Pancreas (tissue), 10 donors: ENCODE data around the gene GNPTG. TPM values are rescaled to one million over a fixed set of nuclear protein-coding genes. Genes with fewer than 3 reads are reported as not detected.

Source experiments
- ATAC-seq, 4 donors: fragments of 200-7000 bp; cut with Tn5 transposase; one replicate each; pipeline versions ENCODE4 v1.8.0 to v1.9.1; 2020; ENCODE audit warnings: mild to moderate bottlenecking in 4 of 4, moderate library complexity in 4 of 4
- DNase-seq, 6 donors: peaks; one replicate each; pipeline ENCODE4 v3.0.0-alpha.2; 2020
- FAIRE-seq: peaks from 2 replicates; lab custom pipeline; 2012; peaks lifted over from hg19 to GRCh38; lab: Jason Lieb, UNC
- H3K27ac ChIP-seq, 4 donors: fragments of 200-600 bp; sonication (generic); 1 replicate in 3 of 4; 2 replicates in 1 of 4; pipeline versions ENCODE4 v1.5.0 to v1.8.0; 2020
- H3K27me3 ChIP-seq, 4 donors: fragments of 200-600 bp; one replicate each; pipeline ENCODE4 v1.8.0; 2021
- H3K36me3 ChIP-seq, 3 donors: fragments of 200-600 bp; sonication (generic) in 1 of 3; one replicate each; pipeline versions ENCODE4 v1.5.0 to v1.8.0; 2020 to 2021
- H3K4me1 ChIP-seq, 3 donors: fragments of 200-600 bp; one replicate each; pipeline ENCODE4 v1.8.0; 2021
- H3K4me3 ChIP-seq, 4 donors: fragments of 200-600 bp; sonication (generic) in 2 of 4; one replicate each; pipeline versions ENCODE4 v1.5.0 to v1.8.0; 2020 to 2021
- H3K9me3 ChIP-seq, 4 donors: fragments of 200-600 bp; one replicate each; pipeline ENCODE4 v1.8.0; 2021
- WGBS, 2 donors: extraction: QIAGEN DNeasy Blood & Tissue Kit; methylation state at CpG; one replicate each; pipeline ENCODE4 v1.1.7; 2013; 5-methylcytosine and 5-hydroxymethylcytosine counted together
- intact Hi-C, 3 donors: fragments of 100-400 bp; cut with DNase I; formaldehyde crosslinking; loops; one replicate each; pipeline versions ENCODE4 v1.11.1 to v1.14.2; 2022
- polyA plus RNA-seq, 2 donors: library from polyadenylated mRNA; stranded (reverse); fragments of 200-250 nt; gene quantifications; one replicate each; pipeline ENCODE4 v1.2.3, GENCODE V29; 2013
- total RNA-seq, 6 donors: library from RNA; stranded (reverse); fragmentation: NEBNext Ultra II Directional in 4 of 6; extraction: Animal tissue kit (Norgen Biotek cat#: 25700) in 4 of 6; gene quantifications; one replicate each; pipeline versions ENCODE4 v1.2.1 to v1.2.4, GENCODE V29; 2021 to 2023
- TF ChIP-seq, protein P1 (sequence below), 4 donors: fragments of 200-600 bp; sonication (generic) in 3 of 4; IDR thresholded peaks; one replicate each; pipeline versions ENCODE4 v1.5.0 to v1.8.0; 2021; ENCODE audit warnings: antibody characterized with exemption in 4 of 4
- donor health status: healthy with polysubstance abuse.
- donor health status: DM: no; HTN: no; CAD: no; lungs with moderate emphysema.
- donor health status: DM: no; HTN: no; CAD: no.
- donor health status: control.
- donor health status: control.
- donor health status: Bipolar disorder and iron deficiency.
- donor health status: DM: yes; HTN: yes; CAD: no.
- donor health status: DM: no; HTN: no; CAD: no.
- donor health status: DM: no; HTN: no; CAD: no.
- donor health status: DM: yes; HTN: yes; CAD: no.

Gene GNPTG
- total and polyA plus RNA-seq, 8 donors: 28.0 to 75.3 (median 40.9) TPM

- Histone ChIP-seq H3K27me3 (no peaks in the 10 kb centered on the region), H3K36me3 (peaks cover 0 to 4% (median 0%) of the 10 kb centered on the region in 3 donors), H3K27ac (no peak overlapping the region), H3K9me3 (no peaks in the 10 kb centered on the region), H3K4me1 (peaks cover 0 to 7% (median 0%) of the 10 kb centered on the region in 3 donors), H3K4me3 (no peak overlapping the region)
- ATAC-seq (no peak), DNase-seq (no peak), FAIRE-seq (no peak)
- 92 to 93% methylated on average over 24 of the region's 24 CpGs for WGBS, 2 donors
- intact Hi-C loops: no loop called here
- TF ChIP-seq, protein P1, sequence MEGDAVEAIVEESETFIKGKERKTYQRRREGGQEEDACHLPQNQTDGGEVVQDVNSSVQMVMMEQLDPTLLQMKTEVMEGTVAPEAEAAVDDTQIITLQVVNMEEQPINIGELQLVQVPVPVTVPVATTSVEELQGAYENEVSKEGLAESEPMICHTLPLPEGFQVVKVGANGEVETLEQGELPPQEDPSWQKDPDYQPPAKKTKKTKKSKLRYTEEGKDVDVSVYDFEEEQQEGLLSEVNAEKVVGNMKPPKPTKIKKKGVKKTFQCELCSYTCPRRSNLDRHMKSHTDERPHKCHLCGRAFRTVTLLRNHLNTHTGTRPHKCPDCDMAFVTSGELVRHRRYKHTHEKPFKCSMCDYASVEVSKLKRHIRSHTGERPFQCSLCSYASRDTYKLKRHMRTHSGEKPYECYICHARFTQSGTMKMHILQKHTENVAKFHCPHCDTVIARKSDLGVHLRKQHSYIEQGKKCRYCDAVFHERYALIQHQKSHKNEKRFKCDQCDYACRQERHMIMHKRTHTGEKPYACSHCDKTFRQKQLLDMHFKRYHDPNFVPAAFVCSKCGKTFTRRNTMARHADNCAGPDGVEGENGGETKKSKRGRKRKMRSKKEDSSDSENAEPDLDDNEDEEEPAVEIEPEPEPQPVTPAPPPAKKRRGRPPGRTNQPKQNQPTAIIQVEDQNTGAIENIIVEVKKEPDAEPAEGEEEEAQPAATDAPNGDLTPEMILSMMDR (IDR thresholded peaks at IDR 0.05): no peak
These were observed 23.5 kb downstream of the GNPTG start for GRCh38 chr16:1375298-1375640.

DNA sequence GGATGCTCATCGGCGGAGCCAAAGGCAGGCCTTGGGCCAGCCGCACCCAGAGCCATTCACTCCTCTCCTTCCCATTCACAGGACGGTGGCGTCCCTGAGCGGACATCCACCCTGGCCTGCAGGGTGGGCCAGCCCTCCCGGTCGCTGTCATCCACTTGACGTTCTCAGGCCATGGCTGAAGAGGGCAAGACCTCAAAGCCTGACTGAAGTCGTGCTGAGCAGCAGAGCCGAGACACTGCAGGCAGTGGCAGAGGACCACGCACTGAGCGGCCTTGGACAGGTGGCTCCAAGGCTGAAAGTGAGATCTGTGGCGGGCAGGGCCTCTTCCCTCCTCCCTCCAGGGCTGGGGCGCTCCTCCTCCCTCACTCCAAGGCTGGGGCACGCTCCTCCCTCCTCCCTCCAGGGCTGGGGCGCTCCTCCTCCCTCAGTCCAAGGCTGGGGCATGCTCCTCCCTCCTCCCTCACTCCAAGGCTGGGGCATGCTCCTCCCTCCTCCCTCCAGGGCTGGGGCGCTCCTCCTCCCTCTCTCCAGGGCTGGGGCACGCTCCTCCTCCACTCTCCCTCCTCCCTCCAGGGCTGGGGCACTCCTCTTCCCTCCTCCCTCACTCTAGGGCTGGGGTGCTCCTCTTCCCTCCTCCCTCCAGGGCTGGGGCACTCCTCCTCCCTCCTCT lies 24.1 kb downstream of the GNPTG start:
- Histone ChIP-seq H3K27ac (no peak overlapping the region), H3K9me3 (no peaks in the 10 kb centered on the region), H3K27me3 (no peaks in the 10 kb centered on the region), H3K4me3 (no peak overlapping the region), H3K4me1 (peaks cover 0 to 7% (median 0%) of the 10 kb centered on the region in 3 donors), H3K36me3 (peaks cover 0 to 4% (median 0%) of the 10 kb centered on the region in 3 donors)
- no peak for DNase-seq
- 90% methylated on average over 18 to 19 of the region's 19 CpGs for WGBS, 2 donors
- TF ChIP-seq, protein P1 (IDR thresholded peaks at IDR 0.05): no peak
- FAIRE-seq: no peak
- ATAC-seq: no peak
- intact Hi-C loops: no loop called here

- no peaks in the 10 kb centered on the region for H3K27me3 ChIP-seq
- intact Hi-C loops: no loop called here
- H3K4me3 ChIP-seq: no peak overlapping the region
- TF ChIP-seq, protein P1 (IDR thresholded peaks at IDR 0.05): no peak
- no peaks in the 10 kb centered on the region for H3K9me3 ChIP-seq
- WGBS, 2 donors: 94 to 98% methylated on average over 10 of the region's 10 CpGs
- H3K4me1 ChIP-seq: peaks cover 0 to 7% (median 0%) of the 10 kb centered on the region in 3 donors
- no peak overlapping the region for H3K27ac ChIP-seq
- ATAC-seq (no peak), FAIRE-seq (no peak), DNase-seq (no peak)
- H3K36me3 ChIP-seq: peaks cover 0 to 4% (median 0%) of the 10 kb centered on the region in 3 donors
These were observed 25.8 kb downstream of the GNPTG start for GRCh38 chr16:1377406-1378010.

- H3K27ac ChIP-seq: no peak overlapping the region
- H3K4me1 ChIP-seq: peaks cover 0 to 7% (median 0%) of the 10 kb centered on the region in 3 donors
- DNase-seq (peak in 1 of 6 donors; percentile 73), ATAC-seq (no peak), FAIRE-seq (no peak)
- intact Hi-C loops: no loop called here
- H3K36me3 ChIP-seq: peaks cover 0 to 4% (median 0%) of the 10 kb centered on the region in 3 donors
- no peaks in the 10 kb centered on the region for H3K27me3 ChIP-seq
- peak overlapping the region in 2 of 4 donors; percentile 23 to 54 for H3K4me3 ChIP-seq
- WGBS, 2 donors: 93 to 97% methylated on average over 25 of the region's 25 CpGs
- no peaks in the 10 kb centered on the region for H3K9me3 ChIP-seq
- TF ChIP-seq, protein P1 (IDR thresholded peaks at IDR 0.05): no peak
These were observed 26.5 kb downstream of the GNPTG start for GRCh38 chr16:1378087-1378803.
